ENCODE data around the gene SRP68.

SRP68 gene

DNA sequence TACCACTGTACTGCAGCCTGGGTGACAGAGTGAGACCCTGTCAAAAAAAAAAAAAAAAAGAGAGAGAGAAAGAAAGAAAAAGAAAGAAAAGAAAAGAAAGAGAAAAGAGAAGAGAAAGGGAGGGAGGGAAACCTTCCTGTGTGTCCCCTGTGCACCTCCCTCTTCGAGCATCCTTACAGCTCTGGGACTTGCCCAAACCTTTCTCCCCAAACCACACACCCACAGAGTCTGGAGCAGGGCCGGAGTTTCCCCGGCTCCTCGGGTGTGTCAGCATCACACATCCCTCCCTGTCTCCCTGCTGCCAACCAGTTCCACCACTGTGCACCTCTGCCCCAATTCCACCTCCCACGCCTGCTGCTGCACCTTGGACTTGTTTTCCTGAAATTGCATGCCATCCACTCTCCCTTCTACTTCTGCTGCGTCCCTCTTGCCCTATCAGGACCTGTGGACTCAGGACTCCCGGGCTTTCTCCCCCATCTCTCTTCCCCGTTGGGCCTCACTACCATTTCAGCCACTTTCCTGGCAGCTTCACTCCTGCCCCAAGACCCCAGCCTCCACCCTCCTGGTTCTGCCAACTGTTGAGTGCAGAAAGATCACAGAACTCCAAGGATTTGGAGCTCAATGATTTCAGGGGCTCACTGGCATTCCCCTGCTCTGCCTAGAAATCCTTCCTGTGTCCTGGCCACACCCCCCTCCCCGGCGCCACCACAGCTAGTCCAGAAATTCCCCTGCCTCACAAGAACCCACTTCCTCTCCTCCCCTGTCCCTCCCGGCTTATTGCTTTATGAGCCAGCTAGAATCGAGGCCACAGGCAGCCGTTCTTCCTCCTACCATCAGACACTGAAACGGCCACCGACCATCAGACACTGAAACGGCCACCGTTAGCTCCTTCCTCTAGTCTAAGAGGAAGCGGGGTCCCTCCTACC is 75.4 kb downstream of the SRP68 start:
- DNase-seq, result no peak

GRCh38 chr17:75995385-75995925 is 76.9 kb downstream of the SRP68 start:
- no peak for DNase-seq

- no peak for DNase-seq
Observed at GRCh38 chr17:75994802-75995370, 77.4 kb downstream of the SRP68 start.

- DNase-seq, result no peak
Observed at GRCh38 chr17:75991396-75991795, 80.9 kb downstream of the SRP68 start.

Measured in activated naive CD4-positive, alpha-beta T cell (primary cell).